Purkinje cell (primary cell): ENCODE measurements around the gene MYL9. TPM values are rescaled to one million over a fixed set of nuclear protein-coding genes. Genes with fewer than 3 reads are reported as not detected.

Experiments used
- polyA plus RNA-seq: library from polyadenylated mRNA; unstranded; fragments of >200 nt; fragmentation: Nextera tagmentation; gene quantifications from 2 replicates; pipeline ENCODE4 v1.2.1, GENCODE V29; 2014

MYL9 gene
- polyA plus RNA-seq, result not detected in 2 replicates

GRCh38 chr20:36541227-36541767 is at the start of gene MYL9:
Gene MYL9, plus strand, starts transcription at chr20:36541519. Its CDS starts 3,366 bp downstream, at chr20:36544885.

GRCh38 chr20:36573103-36573797 is 31.9 kb downstream of the MYL9 start, which contains the start of gene TGIF2:
Gene TGIF2, plus strand, starts transcription at chr20:36573597. Its CDS starts 5,178 bp downstream, at chr20:36578775.

Other genes starting within 250 kb of the MYL9 start
- 10.8 and 12.8 TPM in 2 replicates for gene DLGAP4, start 235.2 kb upstream of the MYL9 start, polyA plus RNA-seq
- 0.73 TPM in 1 of 2 replicates, not detected in the other for gene TGIF2, start 32.1 kb downstream of the MYL9 start, polyA plus RNA-seq
- gene RAB5IF, start 64.3 kb downstream of the MYL9 start, polyA plus RNA-seq, result 75.4 and 83.4 TPM in 2 replicates
- not detected in 2 replicates for gene SLA2, start 104.7 kb downstream of the MYL9 start, polyA plus RNA-seq
- 47.9 and 65.9 TPM in 2 replicates for gene NDRG3, start 204.6 kb downstream of the MYL9 start, polyA plus RNA-seq
- 4.5 and 7.7 TPM in 2 replicates for gene DSN1, start 232.2 kb downstream of the MYL9 start, polyA plus RNA-seq